ENCODE results near the gene JSRP1. TPM values are rescaled to one million over a fixed set of nuclear protein-coding genes. Genes with fewer than 3 reads are reported as not detected.

JSRP1 gene
- total RNA-seq, 1 donor from 2014 or later: not detected

DNA sequence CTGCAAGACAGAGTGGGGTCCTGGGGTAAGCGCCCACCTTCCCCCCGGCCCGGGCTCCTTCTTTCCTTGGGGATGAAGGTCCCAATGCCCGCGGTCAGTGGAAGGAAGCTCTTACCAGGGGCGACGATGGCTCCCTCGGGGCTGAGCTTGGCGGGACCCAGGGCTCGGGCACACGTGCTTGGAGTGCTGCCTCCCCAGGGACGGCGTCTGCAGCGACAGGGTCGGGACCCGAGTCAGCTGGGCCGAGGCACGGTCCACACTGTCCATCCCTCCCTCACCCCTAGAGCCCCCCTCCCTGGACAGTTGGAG lies 3.5 kb downstream of the JSRP1 start:
- Histone ChIP-seq H3K36me3 (peaks cover 6 to 11% of the 10 kb centered on the region in 2 donors), H3K4me3 (peak overlapping the region; percentile 33 to 39), H3K27me3 (peaks cover 13% of the 10 kb centered on the region), H3K9me3 (no peaks in the 10 kb centered on the region), H3K4me1 (peaks cover 0 to 26% of the 10 kb centered on the region in 2 donors), H3K27ac (no peak overlapping the region)
- TF ChIP-seq, protein P1, sequence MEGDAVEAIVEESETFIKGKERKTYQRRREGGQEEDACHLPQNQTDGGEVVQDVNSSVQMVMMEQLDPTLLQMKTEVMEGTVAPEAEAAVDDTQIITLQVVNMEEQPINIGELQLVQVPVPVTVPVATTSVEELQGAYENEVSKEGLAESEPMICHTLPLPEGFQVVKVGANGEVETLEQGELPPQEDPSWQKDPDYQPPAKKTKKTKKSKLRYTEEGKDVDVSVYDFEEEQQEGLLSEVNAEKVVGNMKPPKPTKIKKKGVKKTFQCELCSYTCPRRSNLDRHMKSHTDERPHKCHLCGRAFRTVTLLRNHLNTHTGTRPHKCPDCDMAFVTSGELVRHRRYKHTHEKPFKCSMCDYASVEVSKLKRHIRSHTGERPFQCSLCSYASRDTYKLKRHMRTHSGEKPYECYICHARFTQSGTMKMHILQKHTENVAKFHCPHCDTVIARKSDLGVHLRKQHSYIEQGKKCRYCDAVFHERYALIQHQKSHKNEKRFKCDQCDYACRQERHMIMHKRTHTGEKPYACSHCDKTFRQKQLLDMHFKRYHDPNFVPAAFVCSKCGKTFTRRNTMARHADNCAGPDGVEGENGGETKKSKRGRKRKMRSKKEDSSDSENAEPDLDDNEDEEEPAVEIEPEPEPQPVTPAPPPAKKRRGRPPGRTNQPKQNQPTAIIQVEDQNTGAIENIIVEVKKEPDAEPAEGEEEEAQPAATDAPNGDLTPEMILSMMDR (IDR thresholded peaks at IDR 0.05): no peak
- intact Hi-C loops (cut with DNase I): no loop called here
- DNase-seq (ENCODE audit: low spot score in 2 of 2): no peak

DNA sequence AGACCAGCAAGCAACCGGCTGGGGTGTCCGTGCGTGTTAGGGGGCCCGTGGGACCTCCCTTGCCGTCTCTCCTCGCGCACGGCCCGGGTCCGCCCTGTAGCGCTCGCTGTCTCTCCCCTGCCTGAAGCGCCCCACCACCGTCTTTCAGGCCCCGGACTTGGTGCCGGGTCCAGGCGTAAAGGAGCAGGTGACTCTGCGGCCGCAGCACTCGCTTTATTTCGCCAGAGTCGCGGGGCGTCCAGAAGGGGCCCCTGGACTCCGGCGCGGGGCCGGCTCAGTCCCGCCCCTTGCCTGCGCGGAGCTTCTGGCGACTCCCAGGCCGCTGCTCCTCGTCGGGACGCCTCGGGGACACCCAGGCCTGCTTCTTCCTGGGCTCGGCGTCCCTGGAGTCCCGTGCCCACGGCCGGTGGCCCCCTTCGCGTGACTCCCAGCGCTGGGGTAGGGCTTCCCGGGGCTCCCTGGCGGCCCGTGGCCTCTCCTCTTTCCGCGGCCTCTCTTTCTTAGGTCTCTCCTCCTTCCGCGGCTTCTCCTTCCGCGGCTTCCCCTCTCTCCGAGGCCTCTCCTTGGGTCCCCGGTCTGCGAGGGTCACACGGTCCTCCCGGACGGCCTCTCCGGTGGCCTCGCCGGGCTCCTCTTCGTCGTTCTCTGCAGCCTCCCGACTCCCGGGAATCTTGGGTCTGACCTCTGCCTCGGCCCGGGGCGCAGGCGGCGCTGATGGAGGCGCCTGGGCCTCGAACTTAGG lies 4.0 kb downstream of the JSRP1 start:
- Histone ChIP-seq H3K4me1 (peaks cover 0 to 26% of the 10 kb centered on the region in 2 donors), H3K27me3 (peaks cover 13% of the 10 kb centered on the region), H3K4me3 (peak overlapping the region; percentile 27 to 39), H3K27ac (no peak overlapping the region), H3K9me3 (no peaks in the 10 kb centered on the region), H3K36me3 (peaks cover 12 to 16% of the 10 kb centered on the region in 2 donors)
- no peak for DNase-seq (ENCODE audit: low spot score in 2 of 2)
- TF ChIP-seq, protein P1 (IDR thresholded peaks at IDR 0.05): no peak
- intact Hi-C loops (cut with DNase I): no loop called here

DNA sequence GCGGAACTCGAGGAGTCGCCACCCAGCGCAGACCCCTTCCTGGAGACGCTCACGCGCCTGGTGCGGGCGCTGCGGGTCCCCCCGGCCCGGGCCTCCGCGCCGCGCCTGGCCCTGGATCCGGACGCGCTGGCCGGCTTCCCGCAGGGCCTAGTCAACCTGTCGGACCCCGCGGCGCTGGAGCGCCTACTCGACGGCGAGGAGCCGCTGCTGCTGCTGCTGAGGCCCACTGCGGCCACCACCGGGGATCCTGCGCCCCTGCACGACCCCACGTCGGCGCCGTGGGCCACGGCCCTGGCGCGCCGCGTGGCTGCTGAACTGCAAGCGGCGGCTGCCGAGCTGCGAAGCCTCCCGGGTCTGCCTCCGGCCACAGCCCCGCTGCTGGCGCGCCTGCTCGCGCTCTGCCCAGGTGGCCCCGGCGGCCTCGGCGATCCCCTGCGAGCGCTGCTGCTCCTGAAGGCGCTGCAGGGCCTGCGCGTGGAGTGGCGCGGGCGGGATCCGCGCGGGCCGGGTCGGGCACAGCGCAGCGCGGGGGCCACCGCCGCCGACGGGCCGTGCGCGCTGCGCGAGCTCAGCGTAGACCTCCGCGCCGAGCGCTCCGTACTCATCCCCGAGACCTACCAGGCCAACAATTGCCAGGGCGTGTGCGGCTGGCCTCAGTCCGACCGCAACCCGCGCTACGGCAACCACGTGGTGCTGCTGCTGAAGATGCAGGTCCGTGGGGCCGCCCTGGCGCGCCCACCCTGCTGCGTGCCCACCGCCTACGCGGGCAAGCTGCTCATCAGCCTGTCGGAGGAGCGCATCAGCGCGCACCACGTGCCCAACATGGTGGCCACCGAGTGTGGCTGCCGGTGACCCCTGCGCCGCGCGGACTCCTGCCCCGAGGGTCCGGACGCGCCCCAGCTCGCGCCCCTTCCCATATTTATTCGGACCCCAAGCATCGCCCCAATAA lies 4.8 kb downstream of the JSRP1 start:
- Histone ChIP-seq H3K36me3 (peaks cover 20 to 24% of the 10 kb centered on the region in 2 donors), H3K9me3 (no peaks in the 10 kb centered on the region), H3K27ac (no peak overlapping the region), H3K4me1 (peaks cover 0 to 26% of the 10 kb centered on the region in 2 donors), H3K4me3 (peak overlapping the region; percentile 27 to 39), H3K27me3 (peaks cover 13% of the 10 kb centered on the region)
- intact Hi-C loops (cut with DNase I): no loop called here
- TF ChIP-seq, protein P1 (IDR thresholded peaks at IDR 0.05): no peak
- DNase-seq (ENCODE audit: low spot score in 2 of 2): no peak

DNA sequence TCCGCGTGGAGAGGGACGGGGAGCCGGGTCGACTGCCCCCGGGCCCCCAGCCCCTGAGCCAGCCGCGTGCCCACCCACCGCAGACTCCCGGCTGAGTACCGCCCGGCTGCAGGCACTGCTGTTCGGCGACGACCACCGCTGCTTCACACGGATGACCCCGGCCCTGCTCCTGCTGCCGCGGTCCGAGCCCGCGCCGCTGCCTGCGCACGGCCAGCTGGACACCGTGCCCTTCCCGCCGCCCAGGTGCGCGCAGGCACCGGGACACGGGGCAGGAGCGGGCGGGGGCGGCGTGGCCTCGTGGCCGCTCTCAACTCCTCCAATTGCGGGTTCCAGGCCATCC lies 5.5 kb downstream of the JSRP1 start:
- peaks cover 27 to 31% of the 10 kb centered on the region in 2 donors for H3K36me3 ChIP-seq
- H3K27me3 ChIP-seq: peaks cover 13% of the 10 kb centered on the region
- H3K9me3 ChIP-seq: no peaks in the 10 kb centered on the region
- no peak overlapping the region for H3K27ac ChIP-seq
- intact Hi-C loops (cut with DNase I): no loop called here
- no peak for DNase-seq (ENCODE audit: low spot score in 2 of 2)
- H3K4me1 ChIP-seq: peaks cover 0 to 26% of the 10 kb centered on the region in 2 donors
- TF ChIP-seq, protein P1 (IDR thresholded peaks at IDR 0.05): no peak
- peak overlapping the region in 1 of 2 donors; percentile 27 for H3K4me3 ChIP-seq

DNA sequence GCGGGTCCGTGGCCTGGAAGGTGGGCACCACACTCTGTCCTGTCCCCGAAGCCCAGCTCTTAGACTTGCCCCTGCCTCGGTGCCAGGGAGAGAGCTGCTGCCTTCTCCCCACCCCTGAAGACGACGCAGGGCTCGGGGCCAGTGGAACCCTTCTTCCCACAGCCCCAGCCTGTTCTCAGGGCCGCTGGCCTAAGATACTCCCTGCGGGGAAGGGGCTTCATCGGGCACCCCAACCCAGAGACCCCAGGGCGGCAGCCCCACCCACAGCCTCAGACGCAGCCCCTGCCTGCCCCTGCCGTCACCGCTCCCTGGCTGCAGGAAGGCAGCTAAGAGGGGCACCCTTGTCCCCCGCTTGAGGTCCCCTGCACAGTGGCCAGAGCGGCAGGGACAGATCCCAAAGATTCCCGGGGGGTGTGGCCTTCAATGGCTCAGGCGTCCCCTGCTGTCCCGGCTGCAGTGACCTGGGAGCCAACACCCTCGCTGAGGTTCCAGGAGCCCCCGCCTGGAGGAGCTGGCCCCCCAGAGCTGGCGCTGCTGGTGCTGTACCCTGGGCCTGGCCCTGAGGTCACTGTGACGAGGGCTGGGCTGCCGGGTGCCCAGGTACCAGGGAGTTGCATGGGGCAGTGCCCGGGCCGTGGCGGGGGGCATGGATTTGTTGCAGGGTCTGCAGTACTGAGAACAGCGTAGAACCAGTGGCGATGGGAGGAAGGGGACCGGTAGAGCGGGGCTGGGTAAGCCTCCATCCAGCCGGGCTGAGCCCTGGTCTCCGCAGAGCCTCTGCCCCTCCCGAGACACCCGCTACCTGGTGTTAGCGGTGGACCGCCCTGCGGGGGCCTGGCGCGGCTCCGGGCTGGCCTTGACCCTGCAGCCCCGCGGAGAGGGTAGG lies 6.1 kb downstream of the JSRP1 start:
- Histone ChIP-seq H3K4me3 (no peak overlapping the region), H3K36me3 (peaks cover 33 to 37% of the 10 kb centered on the region in 2 donors), H3K9me3 (no peaks in the 10 kb centered on the region), H3K4me1 (peaks cover 0 to 26% of the 10 kb centered on the region in 2 donors), H3K27me3 (peaks cover 13% of the 10 kb centered on the region), H3K27ac (no peak overlapping the region)
- intact Hi-C loops (cut with DNase I): no loop called here
- TF ChIP-seq, protein P1 (IDR thresholded peaks at IDR 0.05): no peak
- no peak for DNase-seq (ENCODE audit: low spot score in 2 of 2)

Measured in ascending aorta (tissue), 2 donors.